ENCODE results near the gene UBE2R2.
A peak's percentile ranks its signal among the peaks of the same experiment; 100 is the strongest.
"Not testable (repeated sequence)": the region's sequence is repeated elsewhere in the genome, so short reads cannot be mapped to it uniquely, and the experiment has no call there.

The UBE2R2 gene

GRCh38 chr9:33816327-33817252 is at the start of gene UBE2R2:
TSS of gene UBE2R2 (plus strand) at chr9:33817160. CDS start at chr9:33817758, 598 bp downstream.
- DNase-seq: peak; percentile 85 to 96

GRCh38 chr9:33770156-33770880 is 46.6 kb upstream of the UBE2R2 start:
- not testable (repeated sequence) for DNase-seq

GRCh38 chr9:33773135-33773534 is 43.8 kb upstream of the UBE2R2 start:
- DNase-seq: not testable (repeated sequence)

GRCh38 chr9:33774074-33774659 is 42.8 kb upstream of the UBE2R2 start:
- DNase-seq: not testable (repeated sequence)

GRCh38 chr9:33776578-33776977 is 40.4 kb upstream of the UBE2R2 start:
- DNase-seq: no peak

GRCh38 chr9:33778700-33779351 is 38.1 kb upstream of the UBE2R2 start:
- peak in 1 of 2 experiments; percentile 74 for DNase-seq

GRCh38 chr9:33780276-33780675 is 36.7 kb upstream of the UBE2R2 start:
- DNase-seq: no peak

- DNase-seq: no peak
Measured at GRCh38 chr9:33781736-33782135, 35.2 kb upstream of the UBE2R2 start.

- no peak for DNase-seq
Measured at GRCh38 chr9:33782395-33783152, 34.4 kb upstream of the UBE2R2 start.

GRCh38 chr9:33785914-33786313 is 31.0 kb upstream of the UBE2R2 start:
- DNase-seq: peak in 1 of 2 experiments; percentile 47

- no peak for DNase-seq
Measured at GRCh38 chr9:33786681-33787080, 30.3 kb upstream of the UBE2R2 start.

GRCh38 chr9:33787839-33788238 is 29.1 kb upstream of the UBE2R2 start:
- DNase-seq: no peak

GRCh38 chr9:33789429-33789828 is 27.5 kb upstream of the UBE2R2 start:
- not testable (repeated sequence) for DNase-seq

- DNase-seq: peak in 1 of 2 experiments; percentile 6
Measured at GRCh38 chr9:33791117-33791516, 25.8 kb upstream of the UBE2R2 start.

- not testable (repeated sequence) for DNase-seq
Measured at GRCh38 chr9:33793496-33793895, 23.5 kb upstream of the UBE2R2 start.

GRCh38 chr9:33794560-33794959 is 22.4 kb upstream of the UBE2R2 start:
- no peak for DNase-seq

- DNase-seq: no peak
Measured at GRCh38 chr9:33795281-33795680, 21.7 kb upstream of the UBE2R2 start, which contains the start of gene PRSS3. TSS of gene PRSS3 (plus strand) at chr9:33795561. CDS start at chr9:33795574, 13 bp downstream.

- DNase-seq: no peak
Measured at GRCh38 chr9:33795819-33796218, 21.1 kb upstream of the UBE2R2 start.

GRCh38 chr9:33796679-33797078 is 20.3 kb upstream of the UBE2R2 start:
- DNase-seq: not testable (repeated sequence)

GRCh38 chr9:33797837-33798236 is 19.1 kb upstream of the UBE2R2 start:
- DNase-seq: no peak

- no peak for DNase-seq
Measured at GRCh38 chr9:33798545-33798944, 18.4 kb upstream of the UBE2R2 start.
